Stimulated activated memory B cell treated with anti-CD40 and anti-IgM and Interleukin-4, amounts not matched to agents 10 μg/mL and 1 μg/mL and 100 μg/mL, for 72 hours (primary cell): ENCODE data around the gene SHC1.

Experiments
- ATAC-seq: fragments of 150-1000 bp; cut with Tn5 transposase; 2 replicates; pipeline ENCODE4 v1.10.0; 2021
- H3K27ac Mint-ChIP-seq: one replicate; pipeline ENCODE4 v1.8.0; 2022; ENCODE audit warnings: mild to moderate bottlenecking, mixed read lengths
- H3K27me3 Mint-ChIP-seq: one replicate; pipeline ENCODE4 v1.8.0; 2022; ENCODE audit warnings: mixed read lengths
- H3K36me3 Mint-ChIP-seq: one replicate; pipeline ENCODE4 v1.8.0; 2022; ENCODE audit warnings: mixed read lengths
- H3K4me1 Mint-ChIP-seq: one replicate; pipeline ENCODE4 v1.8.0; 2022; ENCODE audit warnings: mixed read lengths
- H3K4me3 Mint-ChIP-seq: one replicate; pipeline ENCODE4 v1.8.0; 2022; ENCODE audit warnings: mild to moderate bottlenecking, moderate library complexity, mixed read lengths
- H3K9me3 Mint-ChIP-seq: one replicate; pipeline ENCODE4 v1.8.0; 2022; ENCODE audit warnings: mixed read lengths

Gene SHC1

GRCh38 chr1:154962156-154962749, 8.3 kb downstream of the SHC1 start:
- Mint-ChIP-seq H3K27me3 (no peaks in the 10 kb centered on the region), H3K4me1 (peaks cover 43% of the 10 kb centered on the region), H3K4me3 (peak overlapping the region; percentile 86), H3K27ac (peak overlapping the region; percentile 91), H3K9me3 (no peaks in the 10 kb centered on the region), H3K36me3 (peaks cover 36% of the 10 kb centered on the region)
- ATAC-seq = peak; percentile 44

GRCh38 chr1:154961207-154962155, 9.1 kb downstream of the SHC1 start, which contains the start of gene PYGO2:
Gene PYGO2, minus strand, starts transcription at chr1:154961782. Its CDS starts 206 bp downstream, at chr1:154961576.
- H3K4me3 Mint-ChIP-seq = peak within 1 kb of the TSS; percentile 88
- peak; percentile 93 for ATAC-seq
- no peaks in the 10 kb centered on the region for H3K27me3 Mint-ChIP-seq
- peaks cover 48% of the 10 kb centered on the region for H3K4me1 Mint-ChIP-seq
- peak within 1 kb of the TSS; percentile 91 for H3K27ac Mint-ChIP-seq
- peaks cover 33% of the 10 kb centered on the region for H3K36me3 Mint-ChIP-seq
- H3K9me3 Mint-ChIP-seq = no peaks in the 10 kb centered on the region

GRCh38 chr1:154960446-154961136, 10.0 kb downstream of the SHC1 start:
- H3K27me3 Mint-ChIP-seq = no peaks in the 10 kb centered on the region
- H3K36me3 Mint-ChIP-seq = peaks cover 28% of the 10 kb centered on the region
- no peaks in the 10 kb centered on the region for H3K9me3 Mint-ChIP-seq
- H3K4me1 Mint-ChIP-seq = peaks cover 57% of the 10 kb centered on the region
- H3K27ac Mint-ChIP-seq = peak overlapping the region; percentile 91
- ATAC-seq = no peak
- peak overlapping the region; percentile 88 for H3K4me3 Mint-ChIP-seq

- peaks cover 68% of the 10 kb centered on the region for H3K4me1 Mint-ChIP-seq
- peak overlapping the region; percentile 17 for H3K27ac Mint-ChIP-seq
- no peak overlapping the region for H3K4me3 Mint-ChIP-seq
- ATAC-seq = no peak
- H3K9me3 Mint-ChIP-seq = no peaks in the 10 kb centered on the region
- H3K36me3 Mint-ChIP-seq = peaks cover 22% of the 10 kb centered on the region
- no peaks in the 10 kb centered on the region for H3K27me3 Mint-ChIP-seq
Observed at GRCh38 chr1:154959426-154959780, 11.1 kb downstream of the SHC1 start.

- no peak for ATAC-seq
- Mint-ChIP-seq H3K4me3 (no peak overlapping the region), H3K4me1 (peaks cover 70% of the 10 kb centered on the region), H3K36me3 (peaks cover 19% of the 10 kb centered on the region), H3K27ac (peak overlapping the region; percentile 17), H3K9me3 (no peaks in the 10 kb centered on the region), H3K27me3 (no peaks in the 10 kb centered on the region)
Observed at GRCh38 chr1:154958681-154959425, 11.7 kb downstream of the SHC1 start.

- no peak overlapping the region for H3K4me3 Mint-ChIP-seq
Observed at GRCh38 chr1:154958036-154958435, 12.5 kb downstream of the SHC1 start.

GRCh38 chr1:154957091-154957657, 13.4 kb downstream of the SHC1 start:
- H3K4me3 Mint-ChIP-seq = no peak overlapping the region
- peaks cover 10% of the 10 kb centered on the region for H3K36me3 Mint-ChIP-seq
- no peaks in the 10 kb centered on the region for H3K9me3 Mint-ChIP-seq
- no peak for ATAC-seq
- H3K27ac Mint-ChIP-seq = peak overlapping the region; percentile 91
- no peaks in the 10 kb centered on the region for H3K27me3 Mint-ChIP-seq
- H3K4me1 Mint-ChIP-seq = peaks cover 70% of the 10 kb centered on the region

More at GRCh38 chr1:154958036-154958435, 12.5 kb downstream of the SHC1 start:
- Mint-ChIP-seq H3K27ac (no peak overlapping the region), H3K36me3 (peaks cover 11% of the 10 kb centered on the region), H3K9me3 (no peaks in the 10 kb centered on the region), H3K4me1 (peaks cover 70% of the 10 kb centered on the region), H3K27me3 (no peaks in the 10 kb centered on the region)
- ATAC-seq = no peak

- Mint-ChIP-seq H3K36me3 (peaks cover 10% of the 10 kb centered on the region), H3K27me3 (no peaks in the 10 kb centered on the region), H3K4me1 (peaks cover 75% of the 10 kb centered on the region), H3K9me3 (no peaks in the 10 kb centered on the region), H3K27ac (peak overlapping the region; percentile 91), H3K4me3 (peak overlapping the region; percentile 92)
- ATAC-seq = no peak
Observed at GRCh38 chr1:154956544-154956941, 14.0 kb downstream of the SHC1 start.

- H3K36me3 Mint-ChIP-seq = peaks cover 10% of the 10 kb centered on the region
- H3K4me3 Mint-ChIP-seq = peak within 1 kb of the TSS; percentile 92
- peak; percentile 86 for ATAC-seq
- H3K9me3 Mint-ChIP-seq = no peaks in the 10 kb centered on the region
- peak within 1 kb of the TSS; percentile 91 for H3K27ac Mint-ChIP-seq
- H3K4me1 Mint-ChIP-seq = peaks cover 79% of the 10 kb centered on the region
- H3K27me3 Mint-ChIP-seq = no peaks in the 10 kb centered on the region
Observed at GRCh38 chr1:154955718-154956543, 14.6 kb downstream of the SHC1 start, which contains the start of gene PBXIP1. Gene PBXIP1, minus strand, starts transcription at chr1:154956099. Its CDS starts 2,378 bp downstream, at chr1:154953721.

- peak; percentile 90 for ATAC-seq
- Mint-ChIP-seq H3K36me3 (peaks cover 16% of the 10 kb centered on the region), H3K4me3 (peak overlapping the region; percentile 92), H3K27me3 (no peaks in the 10 kb centered on the region), H3K9me3 (no peaks in the 10 kb centered on the region), H3K4me1 (peaks cover 79% of the 10 kb centered on the region), H3K27ac (peak overlapping the region; percentile 91)
Observed at GRCh38 chr1:154955039-154955717, 15.4 kb downstream of the SHC1 start.

- H3K36me3 Mint-ChIP-seq = peaks cover 15% of the 10 kb centered on the region
- H3K4me3 Mint-ChIP-seq = peak overlapping the region; percentile 92
- no peaks in the 10 kb centered on the region for H3K9me3 Mint-ChIP-seq
- ATAC-seq = no peak
- no peaks in the 10 kb centered on the region for H3K27me3 Mint-ChIP-seq
- peak overlapping the region; percentile 91 for H3K27ac Mint-ChIP-seq
- H3K4me1 Mint-ChIP-seq = peaks cover 72% of the 10 kb centered on the region
Observed at GRCh38 chr1:154954541-154954940, 16.0 kb downstream of the SHC1 start.

GRCh38 chr1:154953611-154954038, 16.9 kb downstream of the SHC1 start:
- peaks cover 66% of the 10 kb centered on the region for H3K4me1 Mint-ChIP-seq
- H3K27ac Mint-ChIP-seq = peak overlapping the region; percentile 91

GRCh38 chr1:154952664-154953063, 17.9 kb downstream of the SHC1 start:
- Mint-ChIP-seq H3K36me3 (peaks cover 14% of the 10 kb centered on the region), H3K4me3 (peak overlapping the region; percentile 60), H3K9me3 (no peaks in the 10 kb centered on the region), H3K27me3 (no peaks in the 10 kb centered on the region), H3K4me1 (peaks cover 66% of the 10 kb centered on the region), H3K27ac (peak overlapping the region; percentile 91)
- no peak for ATAC-seq

More at GRCh38 chr1:154953611-154954038, 16.9 kb downstream of the SHC1 start:
- H3K4me3 Mint-ChIP-seq = peak overlapping the region; percentile 13
- no peak for ATAC-seq
- H3K9me3 Mint-ChIP-seq = no peaks in the 10 kb centered on the region
- H3K36me3 Mint-ChIP-seq = peaks cover 9% of the 10 kb centered on the region
- H3K27me3 Mint-ChIP-seq = no peaks in the 10 kb centered on the region
